IMR-90 (cell line): Measurements from ENCODE around the gene TLDC2. TPM values are rescaled to one million over a fixed set of nuclear protein-coding genes. Genes with fewer than 3 reads are reported as not detected.

Source experiments
- ATAC-seq: fragments of 200-7000 bp; cut with Tn5 transposase; 2 replicates; pipeline ENCODE4 v1.9.1; 2020; ENCODE audit warnings: low read depth, mild to moderate bottlenecking, moderate library complexity
- BruUV-seq: library from RNA; stranded (reverse); fragments of 400-500 nt; replicated peaks from 2 replicates; lab custom pipeline; 2021; lab: Mats Ljungman, UMichigan
- CTCF ChIA-PET: fragments of 300-600 bp; formaldehyde crosslinking; extraction: SDS; loops from one replicate; lab custom pipeline; 2021; ENCODE audit warnings: antibody characterized with exemption; lab: Yijun Ruan, JAX
- POLR2A ChIA-PET: fragments of 300-600 bp; sonication (Branson Sonifier 250); formaldehyde crosslinking; loops from one replicate; lab custom pipeline; 2022; ENCODE audit warnings: antibody characterized with exemption; ENCODE audit not compliant: unreplicated experiment; lab: Charles Lee
- DNase-seq: peaks from one replicate; pipeline ENCODE4 v3.0.0; 2013
- H2AFZ ChIP-seq: replicated peaks from 2 replicates; pipeline ENCODE3; 2013; ENCODE audit warnings: low read length, mild to moderate bottlenecking; ENCODE audit not compliant: poor library complexity
- H2AK5ac ChIP-seq: 2 replicates; pipeline ENCODE4 v1.6.1; 2013; ENCODE audit warnings: low read depth, low read length, inconsistent platforms
- H2AK9ac ChIP-seq: replicated peaks from 2 replicates; pipeline ENCODE3; 2013; ENCODE audit warnings: mild to moderate bottlenecking, low read depth, low read length, moderate library complexity; ENCODE audit not compliant: poor library complexity
- H2BK120ac ChIP-seq: 2 replicates; pipeline ENCODE4 v1.6.1; 2013; ENCODE audit warnings: low read depth, low read length, inconsistent platforms
- H2BK15ac ChIP-seq: 3 replicates; pipeline ENCODE4 v1.6.1; 2013; ENCODE audit warnings: low read depth, low read length, inconsistent platforms
- H2BK20ac ChIP-seq: 2 replicates; pipeline ENCODE4 v1.6.1; 2013; ENCODE audit warnings: low read depth, mild to moderate bottlenecking, inconsistent platforms, low read length, moderate library complexity
- H2BK5ac ChIP-seq: 2 replicates; pipeline ENCODE4 v1.6.1; 2013; ENCODE audit warnings: mild to moderate bottlenecking, low read depth, low read length, inconsistent platforms; ENCODE audit not compliant: poor library complexity, severe bottlenecking
- H3K14ac ChIP-seq: replicated peaks from 2 replicates; pipeline ENCODE4 v1.6.1; 2013; ENCODE audit warnings: low read depth, low read length, inconsistent platforms
- H3K18ac ChIP-seq: 2 replicates; pipeline ENCODE4 v1.6.1; 2013; ENCODE audit warnings: low read depth, low read length, control low read depth
- H3K23ac ChIP-seq: 2 replicates; pipeline ENCODE4 v1.6.1; 2013; ENCODE audit warnings: low read depth, low read length, inconsistent platforms
- H3K27ac ChIP-seq: 2 replicates; pipeline ENCODE4 v1.5.1; 2013; ENCODE audit warnings: mild to moderate bottlenecking, control low read depth, low read length; ENCODE audit not compliant: insufficient read depth
- H3K27me3 ChIP-seq: 2 replicates; pipeline ENCODE4 v1.6.1; 2013; ENCODE audit warnings: low read length; ENCODE audit not compliant: control insufficient read depth, insufficient read depth
- H3K36me3 ChIP-seq: 2 replicates; pipeline ENCODE4 v1.6.1; 2013; ENCODE audit warnings: low read length, mixed read lengths; ENCODE audit not compliant: control insufficient read depth, insufficient read depth
- H3K4ac ChIP-seq: 2 replicates; pipeline ENCODE4 v1.6.1; 2013; ENCODE audit warnings: low read depth, low read length, inconsistent platforms
- H3K4me1 ChIP-seq: 2 replicates; pipeline ENCODE4 v1.6.1; 2013; ENCODE audit warnings: low read length, mixed read lengths; ENCODE audit not compliant: control insufficient read depth, insufficient read depth
- H3K4me2 ChIP-seq: 2 replicates; pipeline ENCODE4 v1.6.1; 2013; ENCODE audit warnings: low read depth, mild to moderate bottlenecking, control low read depth, low read length, moderate library complexity
- H3K4me3 ChIP-seq: 2 replicates; pipeline ENCODE4 v1.5.1; 2013; ENCODE audit warnings: low read depth, mild to moderate bottlenecking, control low read depth, low read length, moderate library complexity; ENCODE audit not compliant: insufficient read depth
- H3K56ac ChIP-seq: 2 replicates; pipeline ENCODE4 v1.6.1; 2013; ENCODE audit warnings: low read length, inconsistent platforms; ENCODE audit not compliant: insufficient read depth; ENCODE audit errors: extremely low read depth
- H3K79me1 ChIP-seq, 2 experiments: 2 replicates each; pipeline ENCODE4 v1.6.1; 2013; ENCODE audit warnings: low read length in 2 of 2, inconsistent platforms in 1 of 2, low read depth in 1 of 2
- H3K9ac ChIP-seq: 2 replicates; pipeline ENCODE4 v1.6.1; 2013; ENCODE audit warnings: low read depth, low read length, control low read depth
- H3K9me1 ChIP-seq: 2 replicates; pipeline ENCODE4 v1.6.1; 2013; ENCODE audit warnings: low read length, inconsistent platforms; ENCODE audit not compliant: insufficient read depth
- H3K9me3 ChIP-seq: 2 replicates; pipeline ENCODE4 v1.6.1; 2013; ENCODE audit warnings: low read length; ENCODE audit not compliant: control insufficient read depth, insufficient read depth
- H4K20me1 ChIP-seq: 2 replicates; pipeline ENCODE4 v1.6.1; 2013; ENCODE audit warnings: low read length, inconsistent platforms; ENCODE audit not compliant: insufficient read depth
- H4K5ac ChIP-seq: 2 replicates; pipeline ENCODE4 v1.6.1; 2013; ENCODE audit warnings: mild to moderate bottlenecking, low read depth, low read length, control low read depth
- H4K8ac ChIP-seq, 2 experiments: 2 replicates each; pipeline ENCODE4 v1.6.1; 2013; ENCODE audit warnings: low read depth in 2 of 2, low read length in 2 of 2, control low read depth in 1 of 2, inconsistent platforms in 1 of 2
- H4K91ac ChIP-seq: 2 replicates; pipeline ENCODE4 v1.6.1; 2013; ENCODE audit warnings: low read depth, low read length, inconsistent platforms; ENCODE audit not compliant: insufficient read depth
- BHLHE40 ChIP-seq: fragments of 150-350 bp; IDR thresholded peaks from 2 replicates; pipeline ENCODE4 v1.6.1; 2016; ENCODE audit warnings: mild to moderate bottlenecking, low read depth, low read length
- CEBPB ChIP-seq: IDR thresholded peaks from 2 replicates; pipeline ENCODE4 v1.6.1; 2012; ENCODE audit warnings: low read depth, low read length, improper control_type of control experiment
- CTCF ChIP-seq: conservative IDR thresholded peaks from 2 replicates; pipeline ENCODE4 v1.5.1; 2012; ENCODE audit warnings: mild to moderate bottlenecking, low read depth, low read length, improper control_type of control experiment
- FOS ChIP-seq: fragments of 150-350 bp; IDR thresholded peaks from 2 replicates; pipeline ENCODE4 v1.6.1; 2016; ENCODE audit warnings: low read depth, low read length
- MXI1 ChIP-seq: IDR thresholded peaks from 2 replicates; pipeline ENCODE4 v1.6.1; 2012; ENCODE audit warnings: low read depth, mild to moderate bottlenecking, low read length, moderate library complexity, borderline replicate concordance
- NFE2L2 ChIP-seq: fragments of 150-350 bp; IDR thresholded peaks from 2 replicates; pipeline ENCODE4 v1.6.1; 2016; ENCODE audit warnings: low read depth, mild to moderate bottlenecking, low read length
- RAD21 ChIP-seq: IDR thresholded peaks from 2 replicates; pipeline ENCODE4 v1.6.1; 2012; ENCODE audit warnings: low read length, improper control_type of control experiment
- RCOR1 ChIP-seq: IDR thresholded peaks from 2 replicates; pipeline ENCODE4 v1.6.1; 2012; ENCODE audit warnings: mild to moderate bottlenecking, low read length, improper control_type of control experiment; ENCODE audit not compliant: insufficient replicate concordance
- SMC3 ChIP-seq: fragments of 150-350 bp; IDR thresholded peaks from 2 replicates; pipeline ENCODE4 v1.6.1; 2016; ENCODE audit warnings: low read depth, mild to moderate bottlenecking, antibody characterized with exemption, low read length, moderate library complexity
- WGBS, 2 experiments: methylation state at CpG; one replicate each; pipeline versions ENCODE4 v1.1.5 to v1.1.7; 2013; ENCODE audit warnings: missing lambda C conversion rate in 2 of 2; ENCODE audit not compliant: insufficient read length in 1 of 2; ENCODE audit errors: extremely low coverage in 2 of 2; 5-methylcytosine and 5-hydroxymethylcytosine counted together
- dilution Hi-C: fragments of 300-500 bp; cut with HindIII; formaldehyde crosslinking; loops from one replicate; pipeline ENCODE4 v1.14.3; 2018; ENCODE audit warnings: low sequenced_read_pairs; ENCODE audit not compliant: unreplicated experiment
- in situ Hi-C: fragments of 300-500 bp; cut with MboI; formaldehyde crosslinking; loops from 3 replicates; pipeline ENCODE4 v1.14.3; 2019; ENCODE audit warnings: low sequenced_read_pairs, inconsistent platforms, mixed read lengths
- intact Hi-C: fragments of 100-400 bp; cut with micrococcal nuclease; formaldehyde crosslinking; loops from 2 replicates; pipeline ENCODE4 v1.10.0; 2022
- polyA plus RNA-seq, 3 experiments: library from polyadenylated mRNA; depleted of rRNA; stranded (reverse); fragments of >200 nt; gene quantifications; 2 replicates each; pipeline ENCODE4 v1.2.3, GENCODE V29; 2012; ENCODE audit warnings: low replicate concordance in 1 of 3
- total RNA-seq: library from RNA; depleted of rRNA; stranded (reverse); fragments of >200 nt; gene quantifications from 2 replicates; pipeline ENCODE4 v1.2.3, GENCODE V29; 2012

The TLDC2 gene
- total and polyA plus RNA-seq, 2 of the 4 experiments (the other 2 are of a cell fraction), result 0.18 to 0.19 TPM

GRCh38 chr20:36916199-36916598, 40.3 kb downstream of the TLDC2 start:
- H2BK5ac ChIP-seq, result no peak overlapping the region
- H3K14ac ChIP-seq, result no peak overlapping the region
- H3K23ac ChIP-seq, result no peak overlapping the region
- H3K79me1 ChIP-seq, result no peaks in the 10 kb centered on the region
- H3K36me3 ChIP-seq, result 0 out of 2 replicates have a peak, but pooled peaks cover 1% of the 10 kb centered on the region
- no peaks in the 10 kb centered on the region for H4K20me1 ChIP-seq
- no peaks in the 10 kb centered on the region for H3K9me1 ChIP-seq
- H3K4me2 ChIP-seq, result no peak overlapping the region
- H3K27ac ChIP-seq, result no peak overlapping the region
- H2AK5ac ChIP-seq, result no peak overlapping the region
- H3K18ac ChIP-seq, result no peak overlapping the region
- H2AK9ac ChIP-seq, result no peak overlapping the region
- ChIA-PET POLR2A (no interaction called here), CTCF (no interaction called here)
- in situ Hi-C loops, result loop anchor here (25.0 kb wide), 1 partner anchor 704 kb away; no protein-coding TSS in a partner anchor
- no peak overlapping the region for H3K56ac ChIP-seq
- no CpG with 5 or more reads among the region's 2 CpGs for whole genome bisulfite sequencing, 2 experiments
- dilution Hi-C loops, result no loop called here
- ATAC-seq (no peak), DNase-seq (no peak)
- no peak overlapping the region for H2BK20ac ChIP-seq
- TF ChIP-seq RAD21 (no peak), SMC3 (no peak), BHLHE40 (no peak), MXI1 (no peak), CEBPB (no peak), FOS (no peak), CTCF (no peak), NFE2L2 (no peak), RCOR1 (no peak)
- H3K9me3 ChIP-seq, result no peaks in the 10 kb centered on the region
- no peak overlapping the region for H4K91ac ChIP-seq
- no peak overlapping the region for H2AFZ ChIP-seq
- H3K4me1 ChIP-seq, result no peaks in the 10 kb centered on the region
- intact Hi-C loops, result no loop called here
- no peak overlapping the region for H3K9ac ChIP-seq
- no peak overlapping the region for H4K8ac ChIP-seq
- H2BK15ac ChIP-seq, result no peak overlapping the region
- no peak overlapping the region for H4K5ac ChIP-seq
- no peak overlapping the region for H2BK120ac ChIP-seq
- no peaks in the 10 kb centered on the region for H3K27me3 ChIP-seq
- BruUV-seq, result no TSS peak
- no peak overlapping the region for H3K4ac ChIP-seq
- no peak overlapping the region for H3K4me3 ChIP-seq
